ENCODE data around the gene ACTG2. TPM values are rescaled to one million over a fixed set of nuclear protein-coding genes. Genes with fewer than 3 reads are reported as not detected.

Gene ACTG2
- total and polyA plus RNA-seq, 10 of the 15 experiments (the other 5 are each of a cell fraction or from before 2014, with no cell fraction given), result 0.06 to 0.97 (median 0.12) TPM; not detected in 7

GRCh38 chr2:73844087-73844486 lies 48.7 kb upstream of the ACTG2 start:
- Histone ChIP-seq H4K20me1 (ENCODE audit: control insufficient read depth, insufficient read depth) (no peaks in the 10 kb centered on the region), H2AFZ (ENCODE audit: control insufficient read depth, low read depth, low read length) (no peak overlapping the region), H3K27ac (ENCODE audit: control insufficient read depth, insufficient read depth) (no peak overlapping the region), H3K36me3 (ENCODE audit: control insufficient read depth in 2 of 2, insufficient read depth in 2 of 2, low read length in 1 of 2) (peaks cover 5 to 32% of the 10 kb centered on the region in 2 experiments), H3K27me3 (replicated peaks in 1 of 2; ENCODE audit: control insufficient read depth in 2 of 2, insufficient read depth in 2 of 2, low read length in 1 of 2) (no peaks in the 10 kb centered on the region), H3K79me2 (ENCODE audit: control insufficient read depth, insufficient read depth, low read length) (no peaks in the 10 kb centered on the region; the same call in 1 of the 2 replicates), H3K4me1 (ENCODE audit: control insufficient read depth, insufficient read depth, low read length) (no peaks in the 10 kb centered on the region), H3K4me3 (no peak overlapping the region), H3K9me3 (replicated peaks; ENCODE audit: control insufficient read depth, insufficient read depth, low read length) (no peaks in the 10 kb centered on the region), H3K4me2 (ENCODE audit: control insufficient read depth, insufficient read depth) (no peak overlapping the region), H3K9ac (ENCODE audit: control insufficient read depth, insufficient read depth, low read length) (no peak overlapping the region)
- ChIA-PET POLR2A (no interaction called here), CTCF (interaction anchor here (0.9 to 4.3 kb wide), 4 partner anchors 10 to 491 kb away, joined by 3 to 24 read pairs (median 12); partner anchors contain the start of gene STAMBP), RAD21 (ENCODE audit: unreplicated experiment) (no interaction called here), SMC1A (ENCODE audit: uncharacterized antibody, unreplicated experiment) (interaction anchor here (1.2 to 1.4 kb wide), 3 partner anchors 15 to 22 kb away, joined by 3 to 5 read pairs (median 5); partner anchors contain the start of gene STAMBP)
- no peak for FAIRE-seq
- no peak for ATAC-seq
- in situ Hi-C loops (cut with MboI), result no loop called here
- 46% methylated on average over 2 of the region's 2 CpGs for WGBS (ENCODE audit: insufficient coverage, insufficient replicate concordance, low lambda C conversion rate, missing lambda C conversion rate)
- no TSS peak for BruUV-seq (replicated peaks)
- intact Hi-C loops (cut with micrococcal nuclease; ENCODE audit: unreplicated experiment), result no loop called here
- DNase-seq (ENCODE audit: low read depth, low spot score), result no peak
- TF ChIP-seq SRF (IDR thresholded peaks at IDR 0.05; ENCODE audit: low read depth in 2 of 2, low read length in 2 of 2) (no peak), IRF5 (IDR thresholded peaks at IDR 0.05; ENCODE audit: borderline replicate concordance) (no peak), PAX8 (IDR thresholded peaks at IDR 0.05) (no peak), TBL1XR1 (IDR thresholded peaks at IDR 0.05; ENCODE audit: low read depth, low read length) (no peak), RELA (IDR thresholded peaks at IDR 0.05; ENCODE audit: borderline replicate concordance, partially characterized antibody) (no peak), BACH1 (IDR thresholded peaks at IDR 0.05; ENCODE audit: borderline replicate concordance) (no peak), CREM (IDR thresholded peaks at IDR 0.05; ENCODE audit: low read depth) (no peak), STAT3 (IDR thresholded peaks at IDR 0.05; ENCODE audit: low read depth, low read length) (no peak), CHD2 (IDR thresholded peaks at IDR 0.05; ENCODE audit: borderline replicate concordance, low read depth, low read length) (no peak), DPF2 (IDR thresholded peaks at IDR 0.05) (no peak), ZBTB33 (IDR thresholded peaks at IDR 0.05) (no peak), SKIL (IDR thresholded peaks at IDR 0.05; ENCODE audit: low read depth, poor library complexity, severe bottlenecking) (no peak), NFIC (IDR thresholded peaks at IDR 0.05; ENCODE audit: low read depth, low read length) (no peak), SIN3A (IDR thresholded peaks at IDR 0.05; ENCODE audit: low read depth, low read length) (no peak), CBX5 (IDR thresholded peaks at IDR 0.05; ENCODE audit: low read depth) (no peak), USF2 (IDR thresholded peaks at IDR 0.05; ENCODE audit: borderline replicate concordance, low read depth, low read length) (no peak), E2F4 (IDR thresholded peaks at IDR 0.05; ENCODE audit: low read depth, low read length) (no peak), JUND (IDR thresholded peaks at IDR 0.05; ENCODE audit: low read depth, low read length) (no peak)
